ENCODE results near the gene MRPL24.
A peak's percentile ranks its signal among the peaks of the same experiment; 100 is the strongest.
"Not testable (repeated sequence)": the region's sequence is repeated elsewhere in the genome, so short reads cannot be mapped to it uniquely, and the experiment has no call there.

MRPL24 gene

DNA sequence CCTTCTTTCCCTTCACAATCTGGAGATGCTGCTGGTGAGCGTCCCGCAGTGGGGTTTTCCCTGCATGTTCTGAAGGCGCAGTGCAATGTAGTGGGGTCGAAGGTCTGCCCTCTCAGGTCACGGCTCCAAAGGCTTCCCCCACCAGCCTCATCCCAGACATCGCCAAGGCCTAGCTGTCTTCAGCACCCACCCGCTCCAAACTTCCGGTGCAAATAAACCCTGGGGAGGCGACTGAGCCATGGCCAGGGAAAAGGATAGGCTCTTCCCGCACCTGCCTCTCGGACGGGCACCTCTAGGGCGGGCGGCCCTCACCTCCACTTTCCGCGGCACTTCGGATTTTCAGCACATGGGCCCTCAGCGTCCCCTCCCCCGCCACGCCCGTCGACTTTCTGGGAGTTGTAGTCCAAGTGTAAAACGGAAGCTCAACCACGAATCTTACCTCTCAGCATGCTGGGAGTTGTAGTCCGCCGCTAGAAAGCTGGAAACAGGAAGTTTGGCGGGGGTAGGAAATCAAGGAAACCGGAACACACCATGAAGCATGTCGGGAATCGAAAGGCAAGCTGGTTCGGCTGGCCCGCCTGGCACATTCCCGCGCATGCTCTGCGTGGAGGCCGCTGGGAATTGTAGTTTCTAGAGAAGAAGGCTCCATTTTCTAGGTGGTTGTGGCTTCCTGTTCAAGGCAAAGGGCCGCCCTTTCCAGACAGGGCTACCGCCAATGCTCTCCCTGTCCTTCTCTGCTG lies at the start of gene MRPL24:
MRPL24 (minus strand) TSS at position 348 of the 740 bp plus-strand sequence. CDS start 2,384 bp downstream, outside the sequence.
- DNase-seq (ENCODE audit: low read depth in 2 of 2): peak; percentile 99

DNA sequence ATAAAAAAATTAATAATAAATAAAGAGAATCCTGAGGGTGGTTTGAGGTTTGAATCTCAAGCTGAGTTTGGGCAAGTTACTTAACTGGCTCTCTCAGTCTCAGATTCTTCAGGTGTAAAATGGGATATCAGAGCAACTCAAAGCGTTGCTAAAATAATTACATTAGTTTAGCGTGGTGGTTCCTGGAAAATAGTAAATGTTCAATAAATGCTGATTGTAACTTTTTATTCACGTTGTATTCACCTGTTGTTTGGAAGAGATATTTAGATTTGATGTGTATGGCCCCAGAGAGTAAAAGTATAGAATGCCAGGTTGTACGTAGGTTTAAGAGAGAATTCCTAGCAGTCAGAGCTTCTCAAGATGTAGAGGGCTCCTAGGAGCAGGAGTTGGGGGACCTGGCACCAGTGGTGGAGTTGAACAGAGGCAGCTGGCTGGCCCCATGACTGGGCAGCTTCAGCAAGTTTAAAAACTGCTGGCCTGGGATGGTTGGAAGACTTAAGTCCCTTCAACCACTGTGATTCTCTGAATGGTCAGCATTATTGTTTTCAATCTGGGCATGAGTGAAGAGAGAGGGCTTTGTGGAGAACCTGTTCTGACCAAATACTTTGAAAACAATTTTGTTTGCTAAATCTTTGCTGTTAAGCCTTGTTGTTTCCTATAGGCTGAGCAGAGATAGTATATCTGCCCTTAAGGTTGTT lies 48.9 kb upstream of the MRPL24 start:
- no peak for DNase-seq (ENCODE audit: low read depth in 2 of 2)

DNA sequence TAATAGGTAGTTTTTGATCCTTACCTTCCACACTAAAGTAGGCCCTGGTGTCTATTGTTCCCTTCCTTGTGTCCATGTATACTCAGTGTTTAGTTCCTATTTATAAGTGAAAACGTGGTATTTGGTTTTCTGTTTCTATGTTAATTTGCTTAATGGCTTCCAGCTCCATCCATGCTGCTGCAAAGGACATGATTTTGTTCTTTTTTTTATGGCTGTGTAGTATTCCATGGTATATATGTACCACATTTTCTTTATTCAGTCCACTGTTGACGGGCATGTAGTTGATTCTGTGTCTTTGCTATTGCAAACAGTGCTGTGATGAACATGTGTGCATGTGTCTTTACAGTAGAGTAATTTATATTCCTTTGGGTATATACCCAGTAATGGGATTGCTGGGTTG lies 47.2 kb upstream of the MRPL24 start:
- DNase-seq (ENCODE audit: low read depth in 2 of 2): no peak

DNA sequence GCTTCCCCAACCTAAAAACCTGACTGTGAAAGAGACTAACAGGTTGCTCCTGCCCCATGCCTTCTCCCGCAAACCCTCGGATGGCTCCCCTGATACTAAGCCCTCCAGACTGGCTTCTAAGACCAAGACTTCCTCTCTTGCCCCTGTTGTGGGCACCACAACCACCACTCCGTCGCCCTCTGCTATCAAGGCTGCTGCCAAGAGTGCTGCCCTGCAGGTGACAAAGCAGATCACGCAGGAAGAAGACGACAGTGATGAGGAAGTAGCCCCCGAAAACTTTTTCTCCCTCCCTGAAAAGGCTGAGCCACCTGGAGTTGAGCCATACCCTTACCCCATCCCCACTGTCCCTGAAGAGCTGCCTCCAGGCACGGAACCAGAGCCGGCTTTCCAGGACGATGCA lies 45.8 kb upstream of the MRPL24 start:
- DNase-seq (ENCODE audit: low read depth in 2 of 2): no peak

DNA sequence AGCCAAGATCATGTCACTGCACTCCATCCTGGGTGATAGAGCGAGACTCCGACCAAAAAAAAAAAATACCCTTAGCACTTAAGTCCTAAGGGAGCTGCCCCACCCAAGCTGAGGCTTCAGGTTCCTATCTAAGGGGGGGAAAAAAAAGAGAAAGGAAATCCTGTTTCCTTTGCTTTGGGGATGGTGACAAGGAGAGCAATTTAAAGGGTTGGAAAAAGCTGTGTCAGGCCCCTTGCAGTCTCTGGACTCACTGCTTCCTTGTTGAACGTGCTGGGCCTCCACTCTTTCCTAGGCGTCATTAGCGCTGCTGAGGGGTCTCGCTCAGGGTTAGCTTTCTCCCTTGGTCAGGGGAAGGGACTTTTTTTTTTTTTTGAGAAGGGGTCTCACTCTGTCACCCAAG lies 44.6 kb upstream of the MRPL24 start:
- DNase-seq (ENCODE audit: low read depth in 2 of 2): no peak

DNA sequence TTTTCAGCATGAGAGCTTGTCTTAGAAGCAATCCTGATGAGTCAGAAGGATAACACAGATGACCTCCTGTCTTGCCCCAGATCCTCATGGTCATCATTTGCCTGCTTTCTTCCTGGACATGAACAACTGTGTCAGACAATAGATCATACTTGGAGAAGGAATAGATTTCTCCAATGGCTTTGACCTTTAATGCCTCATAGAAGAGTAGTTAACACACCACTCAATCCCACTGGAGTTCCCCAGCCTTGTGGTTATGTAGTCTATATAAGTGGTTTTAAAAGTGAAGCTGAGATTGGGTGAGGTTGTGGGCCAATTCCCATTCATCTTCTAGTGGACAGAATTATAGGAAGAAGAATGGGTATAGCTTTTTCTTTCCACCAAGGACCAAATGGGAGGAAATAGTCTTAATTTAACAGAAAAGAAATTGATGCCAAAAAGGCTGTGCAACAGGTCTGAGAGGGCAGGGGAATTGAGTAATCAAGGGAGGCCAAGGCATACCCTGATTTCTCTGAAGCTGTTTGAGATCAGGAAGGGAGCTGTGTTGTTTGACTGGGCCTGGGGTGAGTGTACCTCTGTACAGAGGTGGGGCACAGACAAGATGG lies 40.8 kb upstream of the MRPL24 start:
- no peak for DNase-seq (ENCODE audit: low read depth in 2 of 2)

DNA sequence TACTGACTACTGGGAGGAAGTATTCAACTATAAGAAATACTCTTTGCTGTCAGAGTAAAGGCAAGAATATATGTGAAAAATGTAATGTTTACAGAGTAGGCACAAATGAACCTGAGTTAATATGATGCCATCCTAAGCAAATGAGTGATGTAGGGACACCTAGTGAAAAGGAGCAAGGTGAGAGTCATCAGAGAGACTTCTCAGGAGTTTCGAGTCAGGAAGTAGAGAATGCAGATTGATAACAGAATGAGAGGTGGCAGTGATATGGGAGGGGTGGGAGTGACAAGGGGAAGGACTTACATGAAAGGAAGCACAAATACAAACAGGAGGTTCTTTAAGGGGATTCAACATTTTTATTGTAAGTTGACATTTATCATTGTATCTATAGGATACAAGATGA lies 36.7 kb upstream of the MRPL24 start:
- DNase-seq (ENCODE audit: low read depth in 2 of 2): no peak

DNA sequence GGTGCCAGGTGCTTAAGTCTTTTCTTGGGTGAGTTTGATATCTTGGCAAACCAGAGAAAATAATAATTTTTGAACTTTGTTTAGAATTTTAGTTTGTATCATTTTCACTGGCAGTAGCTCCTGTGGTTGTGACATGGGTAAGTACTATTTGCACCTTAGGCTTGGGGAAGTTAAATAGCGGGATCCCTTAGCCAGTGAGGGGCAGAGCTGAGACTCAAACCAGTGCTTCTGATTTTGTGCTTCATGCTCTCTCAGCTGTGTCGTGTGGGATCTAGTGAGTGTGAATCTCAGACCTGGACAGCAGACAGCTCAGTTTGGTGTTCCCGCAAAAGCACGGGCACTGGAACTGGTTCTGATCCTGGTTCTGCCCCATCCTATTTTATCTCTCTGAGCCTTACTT lies 36.1 kb upstream of the MRPL24 start:
- no peak for DNase-seq (ENCODE audit: low read depth in 2 of 2)

DNA sequence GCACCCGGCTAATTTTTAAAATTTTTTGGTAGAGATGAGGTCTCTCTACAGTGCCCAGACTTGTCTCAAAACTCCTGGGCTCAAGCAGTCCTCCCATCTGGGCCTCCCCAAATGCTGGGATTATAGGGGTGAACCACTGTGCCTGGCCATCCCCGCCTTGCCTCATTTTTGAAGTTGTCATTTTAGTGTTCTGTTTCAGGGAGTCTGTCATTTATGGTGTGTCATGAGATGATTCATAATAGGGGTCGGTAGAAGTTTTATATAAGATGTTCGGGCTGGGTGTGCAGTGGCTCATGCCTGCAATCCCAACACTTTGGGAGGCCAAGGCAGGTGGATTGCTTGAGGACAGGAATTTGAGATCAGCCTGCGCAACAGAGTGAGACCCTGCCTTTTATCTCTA lies 34.9 kb upstream of the MRPL24 start:
- DNase-seq (ENCODE audit: low read depth in 2 of 2): no peak

DNA sequence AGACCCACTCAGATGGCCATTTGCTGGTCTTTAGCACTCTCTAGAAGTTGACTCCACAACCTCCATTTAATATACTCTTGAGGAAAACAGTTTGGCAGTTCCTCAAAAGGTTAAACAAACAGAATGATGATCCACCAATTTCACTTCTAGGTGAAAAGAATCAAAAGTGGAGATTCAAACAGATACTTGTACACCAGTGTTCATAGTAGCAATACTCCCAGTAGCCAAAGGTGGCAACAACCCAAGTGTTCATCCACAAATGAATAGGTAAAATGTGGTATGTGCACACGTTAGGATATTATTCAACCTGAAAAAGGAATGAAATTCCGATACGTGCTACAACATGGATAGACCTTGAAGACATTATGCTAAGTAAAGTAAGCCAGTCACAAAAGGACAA lies 32.7 kb upstream of the MRPL24 start:
- no peak for DNase-seq (ENCODE audit: low read depth in 2 of 2)

DNA sequence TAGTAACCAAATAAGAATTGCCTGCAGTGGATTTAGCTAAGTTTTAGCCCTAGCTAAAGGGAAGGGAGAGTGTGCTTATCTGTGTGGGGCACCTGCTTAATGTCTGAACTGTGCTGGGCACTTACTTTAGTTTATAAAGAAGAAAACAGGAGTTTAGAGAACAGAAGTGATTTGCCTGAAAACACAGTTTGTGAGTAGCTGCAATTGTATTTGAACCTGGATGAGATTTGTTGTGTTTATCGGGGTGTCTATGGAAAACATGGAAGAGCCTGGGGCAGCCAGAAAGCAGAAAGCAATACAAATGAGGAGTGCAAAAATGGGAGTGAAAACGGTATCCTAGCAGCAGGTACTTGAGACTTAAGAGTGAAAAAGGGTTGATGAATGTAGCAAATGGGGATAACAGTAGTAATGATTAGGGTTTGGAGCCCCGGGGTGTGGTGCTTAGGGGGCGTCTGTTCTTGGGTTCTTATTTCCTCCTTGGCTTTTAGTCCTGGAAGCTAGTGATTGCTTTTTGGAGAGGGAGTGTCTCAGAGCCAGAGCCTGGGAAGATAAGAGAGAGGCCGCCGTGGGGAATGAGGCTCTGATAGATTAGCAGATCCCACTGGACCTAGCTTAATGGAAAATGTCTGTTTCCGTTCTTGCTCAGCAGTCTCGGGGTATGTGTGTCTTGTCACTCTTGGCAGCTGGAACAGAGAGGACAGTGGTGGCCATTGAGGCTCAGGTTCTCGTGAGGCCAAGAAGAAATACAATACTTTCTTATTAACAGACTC lies 32.0 kb upstream of the MRPL24 start:
- DNase-seq (ENCODE audit: low read depth in 2 of 2): no peak

DNA sequence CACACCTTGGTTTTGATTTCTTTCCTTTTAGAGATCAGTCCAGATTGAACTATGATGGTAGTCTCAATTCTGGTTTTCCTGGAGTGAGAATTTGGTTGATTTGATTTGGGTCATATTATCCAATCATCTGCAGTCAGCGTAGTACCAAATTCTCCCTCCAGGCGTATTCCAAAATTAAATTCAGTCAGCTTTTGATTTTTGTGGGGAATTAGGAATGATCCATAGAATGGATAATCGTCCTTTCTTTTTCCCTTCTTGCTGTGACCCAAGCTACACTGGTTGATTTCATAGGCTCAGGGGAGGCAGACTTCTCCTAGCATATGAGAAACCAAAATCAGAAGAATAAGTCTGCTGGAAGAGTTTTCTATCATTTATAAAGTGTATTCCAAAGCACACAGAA lies 31.3 kb upstream of the MRPL24 start:
- DNase-seq (ENCODE audit: low read depth in 2 of 2): no peak

DNA sequence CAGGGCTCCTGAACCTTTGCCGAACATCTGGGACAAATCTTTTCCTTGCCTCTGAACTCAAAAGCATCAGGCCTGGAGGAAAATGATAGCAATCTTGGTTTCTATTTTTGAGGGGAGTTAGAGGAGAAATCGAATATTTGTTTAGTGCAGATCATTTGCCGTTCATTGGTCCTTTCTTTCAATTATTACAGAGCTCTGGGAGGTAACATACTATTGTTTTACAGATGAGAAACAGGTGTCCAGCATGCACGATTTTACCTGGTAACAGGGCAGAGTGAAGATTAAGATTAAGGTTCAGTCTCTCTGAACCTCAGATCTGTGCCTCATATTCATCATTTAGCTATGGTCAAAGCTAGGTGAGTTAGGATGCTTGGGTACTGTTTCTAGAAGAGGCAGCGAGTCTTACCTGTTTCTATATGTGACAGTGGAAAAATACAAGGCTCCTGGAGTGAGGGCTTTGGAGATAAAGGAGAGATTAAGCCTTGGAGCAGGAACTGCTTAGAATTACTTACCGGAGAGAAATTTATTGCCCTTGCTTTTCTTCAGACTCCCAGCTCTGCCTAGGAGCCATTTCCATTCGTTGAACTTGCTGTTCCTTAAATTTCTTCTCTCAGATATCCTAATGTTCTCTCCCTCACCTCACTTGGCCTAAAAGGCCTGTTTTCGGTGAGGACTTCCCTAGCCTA lies 27.9 kb upstream of the MRPL24 start:
- DNase-seq (ENCODE audit: low read depth in 2 of 2): no peak

DNA sequence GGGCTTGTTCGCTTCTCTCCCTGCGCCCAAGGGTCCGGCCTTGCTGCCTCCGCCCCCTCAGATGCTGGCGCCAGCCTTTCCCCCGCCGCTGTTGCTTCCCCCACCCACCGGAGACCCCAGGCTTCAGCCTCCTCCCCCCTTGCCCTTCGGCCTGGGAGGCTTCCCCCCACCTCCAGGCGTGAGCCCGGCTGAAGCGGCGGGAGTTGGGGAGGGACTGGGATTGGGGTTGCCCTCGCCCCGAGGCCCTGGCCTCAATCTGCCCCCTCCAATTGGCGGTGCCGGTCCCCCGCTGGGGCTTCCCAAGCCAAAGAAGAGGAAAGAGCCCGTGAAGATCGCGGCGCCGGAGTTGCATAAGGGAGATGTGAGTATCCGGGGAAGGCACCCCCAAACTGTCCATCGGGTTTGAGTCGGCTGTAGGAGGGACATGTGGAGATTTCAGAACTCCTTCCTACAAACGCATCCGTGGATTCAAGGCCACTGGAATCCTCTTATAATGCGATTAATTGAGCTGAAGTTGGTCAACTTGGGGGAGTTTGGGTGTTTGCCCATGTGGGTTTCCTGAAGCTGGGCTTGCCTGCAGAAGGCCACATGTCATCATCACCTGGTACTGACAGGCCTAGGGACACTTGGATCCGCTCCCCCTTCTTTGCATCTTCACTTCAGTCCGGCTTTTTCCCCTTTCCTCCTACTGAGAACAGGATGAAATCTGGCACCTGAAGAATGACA lies 27.2 kb upstream of the MRPL24 start:
- DNase-seq (ENCODE audit: low read depth in 2 of 2): no peak

DNA sequence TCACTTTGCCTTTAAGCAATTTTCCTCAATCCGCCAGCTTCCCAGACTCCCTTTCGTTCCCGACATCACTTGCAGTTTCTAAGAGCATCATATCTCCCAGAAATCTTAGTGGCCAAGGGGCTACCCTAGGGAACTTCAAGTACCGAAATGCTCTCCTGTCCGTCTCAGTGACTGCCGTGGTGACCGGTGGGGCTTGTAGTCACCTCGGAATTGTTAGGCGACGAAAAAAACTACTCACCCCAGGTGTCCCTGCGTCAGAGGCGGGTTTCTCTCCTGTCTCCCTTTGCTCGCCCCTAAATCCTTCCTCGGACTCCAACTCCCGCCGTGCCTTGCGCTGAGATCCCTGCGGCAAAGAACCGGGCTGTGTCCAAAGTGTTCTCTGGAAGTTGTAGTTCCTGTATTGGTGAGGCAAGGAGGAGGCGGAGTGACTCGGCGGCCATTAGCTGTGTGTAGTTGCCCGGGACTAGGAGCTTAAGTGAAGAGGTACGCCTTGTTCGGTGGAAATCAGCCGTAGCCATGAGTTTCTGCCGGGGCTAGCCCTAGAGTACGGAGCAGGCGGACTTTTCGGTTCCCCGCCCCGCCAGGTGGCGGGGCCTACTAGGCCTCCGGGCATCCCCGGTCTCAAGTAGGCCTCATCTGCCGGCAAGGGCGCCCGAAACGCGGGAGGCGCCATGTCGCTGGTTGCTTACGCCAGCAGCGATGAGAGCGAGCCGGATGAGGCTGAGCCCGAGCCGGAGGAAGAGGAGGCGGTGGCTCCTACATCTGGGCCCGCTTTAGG lies 26.4 kb upstream of the MRPL24 start, which contains the start of gene PRCC:
PRCC (plus strand) TSS at position 435 of the 778 bp plus-strand sequence; CDS start at position 672, 237 bp downstream.
- DNase-seq (ENCODE audit: low read depth in 2 of 2): peak; percentile 100

DNA sequence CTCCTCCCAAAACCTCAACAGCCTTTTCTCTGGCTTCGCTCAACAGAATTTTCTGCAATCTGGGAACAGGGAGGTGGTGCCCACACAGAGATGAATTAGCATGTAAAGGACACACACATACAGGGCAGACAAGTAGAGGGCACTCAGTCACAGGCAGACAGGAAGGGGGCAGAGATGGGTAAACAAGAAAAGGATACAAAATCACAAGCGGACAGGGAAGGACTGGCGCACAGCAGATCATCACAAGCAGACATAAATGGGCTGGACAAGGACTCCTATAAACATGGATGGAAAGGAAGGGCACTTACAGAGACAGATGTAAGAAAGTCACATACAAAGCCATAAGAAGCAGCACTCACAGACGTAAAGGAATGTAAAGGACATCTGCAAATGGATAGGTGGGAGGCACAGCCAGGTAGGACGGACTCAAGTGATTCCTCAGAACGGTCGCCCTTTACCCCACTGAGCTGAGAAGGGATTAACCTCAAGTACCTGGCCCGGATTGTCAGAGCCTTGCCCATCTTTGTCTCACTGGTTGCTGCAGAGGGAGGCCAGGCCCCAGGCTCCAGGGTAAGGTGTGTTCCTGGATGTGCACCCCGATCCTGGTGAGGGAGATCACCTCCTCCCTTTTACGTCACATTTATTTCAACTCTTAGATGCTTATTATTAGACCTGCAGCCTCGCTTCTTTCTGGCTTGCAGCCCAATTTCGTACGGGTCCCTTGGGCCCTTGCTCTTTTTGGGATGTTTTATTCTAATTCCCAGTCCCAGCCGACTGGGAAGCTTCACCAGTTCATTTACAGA lies 25.6 kb upstream of the MRPL24 start:
- DNase-seq (ENCODE audit: low read depth in 2 of 2): no peak

DNA sequence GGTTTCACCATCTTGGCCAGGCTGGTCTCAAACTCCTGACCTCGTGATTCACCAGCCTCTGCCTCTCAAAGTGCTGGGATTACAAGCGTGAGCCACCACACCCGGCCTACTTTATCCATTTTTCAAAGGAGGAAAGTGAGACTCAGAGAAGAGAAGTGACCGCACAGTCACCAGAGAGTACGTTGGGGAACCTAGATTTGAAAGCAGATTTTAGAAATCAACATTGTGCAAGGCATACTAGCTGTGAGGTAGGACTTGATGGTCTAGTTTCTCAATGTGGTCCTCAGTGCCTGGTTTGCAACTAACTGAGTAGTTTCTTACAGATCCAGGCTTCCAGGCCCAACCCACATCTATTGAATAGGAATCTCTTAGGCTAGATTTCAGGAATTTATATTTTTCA lies 24.8 kb upstream of the MRPL24 start:
- no peak for DNase-seq (ENCODE audit: low read depth in 2 of 2)

DNA sequence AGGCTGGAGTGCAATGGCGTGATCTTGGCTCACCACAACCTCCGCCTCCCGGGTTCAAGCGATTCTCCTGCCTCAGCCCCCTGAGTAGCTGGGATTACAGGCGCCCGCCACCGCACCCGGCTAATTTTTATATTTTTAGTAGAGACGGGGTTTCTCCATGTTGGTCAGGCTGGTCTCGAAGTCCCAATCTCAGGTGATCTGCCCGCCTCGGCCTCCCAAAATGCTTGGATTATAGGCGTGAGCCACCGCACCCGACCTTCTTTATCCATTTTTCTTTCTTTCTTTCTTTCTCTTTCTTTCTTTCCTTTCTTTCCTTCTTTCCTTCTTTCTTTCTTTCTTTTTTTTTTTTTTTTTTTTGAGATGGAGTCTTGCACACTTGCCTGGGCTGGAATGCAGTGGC lies 24.2 kb upstream of the MRPL24 start:
- DNase-seq (ENCODE audit: low read depth in 2 of 2): not testable (repeated sequence)

DNA sequence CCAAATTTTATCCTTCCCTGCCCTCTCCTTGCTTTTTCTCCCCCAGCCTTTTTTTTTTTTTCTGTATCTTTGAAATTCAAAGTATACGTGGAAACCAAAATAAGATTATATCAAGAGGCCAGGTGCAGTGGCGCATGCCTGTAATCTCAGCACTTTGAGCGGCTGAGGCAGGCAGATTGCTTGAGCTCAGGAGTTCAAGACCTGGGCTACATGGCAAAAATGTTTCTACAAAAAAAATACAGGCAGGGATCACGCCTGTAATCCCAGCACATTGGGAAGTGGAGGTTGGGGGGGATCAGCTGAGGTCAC lies 19.9 kb upstream of the MRPL24 start:
- DNase-seq (ENCODE audit: low read depth in 2 of 2): no peak

Measured in fibroblast of skin of left quadriceps (primary cell).